Peyer's patch (tissue), 4 donors: ENCODE results near the gene GYPC.

Experiments
- CTCF ChIP-seq, 6 experiments: fragments of 450-650 bp in 4 of 6; fragments of 200-600 bp in 2 of 6; sonication (generic) in 1 of 6; IDR thresholded peaks; one replicate each; pipeline ENCODE4 v1.5.1; 2017 to 2019; ENCODE audit warnings: antibody characterized with exemption in 6 of 6, mild to moderate bottlenecking in 3 of 6, moderate library complexity in 1 of 6
- POLR2A ChIP-seq, 2 donors: fragments of 450-650 bp; IDR thresholded peaks; one replicate each; pipeline ENCODE4 v1.5.1; 2017; ENCODE audit warnings: antibody characterized with exemption in 2 of 2, mild to moderate bottlenecking in 2 of 2, moderate library complexity in 2 of 2

GRCh38 chr2:126627643-126628042, 28.3 kb upstream of the GYPC start:
- TF ChIP-seq CTCF (IDR thresholded peaks at IDR 0.05) (no peak), POLR2A (IDR thresholded peaks at IDR 0.05) (no peak)
